Measurements from ENCODE around the gene ARID1B. TPM values are rescaled to one million over a fixed set of nuclear protein-coding genes. Genes with fewer than 3 reads are reported as not detected.

ARID1B gene
- total RNA-seq, 1 donor from 2014 or later, result 16.3 TPM

DNA sequence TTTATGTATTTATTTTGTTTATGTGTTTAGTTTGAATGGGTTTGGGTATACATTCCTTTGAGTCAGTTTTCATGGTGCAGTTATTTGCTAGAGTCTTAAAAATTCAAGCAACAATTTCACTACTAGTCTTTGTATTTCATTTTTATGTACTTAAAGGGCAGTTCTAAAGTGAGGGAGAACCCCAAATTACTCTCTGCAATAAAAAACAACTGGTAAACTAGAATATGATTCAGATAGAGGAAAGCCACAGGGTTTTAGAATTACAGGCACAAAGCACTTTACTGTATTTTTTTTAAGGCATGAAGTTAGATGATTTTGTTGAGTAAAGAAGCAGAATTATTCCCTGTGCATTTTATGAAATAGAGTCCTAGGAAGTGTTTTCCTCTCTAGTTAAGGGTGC is 183.3 kb downstream of the ARID1B start:
- no peak for FAIRE-seq
- no peak overlapping the region for H3K4me3 ChIP-seq (ENCODE audit: low read depth, low read length)
- TF ChIP-seq, protein P1, sequence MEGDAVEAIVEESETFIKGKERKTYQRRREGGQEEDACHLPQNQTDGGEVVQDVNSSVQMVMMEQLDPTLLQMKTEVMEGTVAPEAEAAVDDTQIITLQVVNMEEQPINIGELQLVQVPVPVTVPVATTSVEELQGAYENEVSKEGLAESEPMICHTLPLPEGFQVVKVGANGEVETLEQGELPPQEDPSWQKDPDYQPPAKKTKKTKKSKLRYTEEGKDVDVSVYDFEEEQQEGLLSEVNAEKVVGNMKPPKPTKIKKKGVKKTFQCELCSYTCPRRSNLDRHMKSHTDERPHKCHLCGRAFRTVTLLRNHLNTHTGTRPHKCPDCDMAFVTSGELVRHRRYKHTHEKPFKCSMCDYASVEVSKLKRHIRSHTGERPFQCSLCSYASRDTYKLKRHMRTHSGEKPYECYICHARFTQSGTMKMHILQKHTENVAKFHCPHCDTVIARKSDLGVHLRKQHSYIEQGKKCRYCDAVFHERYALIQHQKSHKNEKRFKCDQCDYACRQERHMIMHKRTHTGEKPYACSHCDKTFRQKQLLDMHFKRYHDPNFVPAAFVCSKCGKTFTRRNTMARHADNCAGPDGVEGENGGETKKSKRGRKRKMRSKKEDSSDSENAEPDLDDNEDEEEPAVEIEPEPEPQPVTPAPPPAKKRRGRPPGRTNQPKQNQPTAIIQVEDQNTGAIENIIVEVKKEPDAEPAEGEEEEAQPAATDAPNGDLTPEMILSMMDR (IDR thresholded peaks at IDR 0.05; ENCODE audit: insufficient read depth, low read length, severe bottlenecking), result no peak
- no peaks in the 10 kb centered on the region for H3K27me3 ChIP-seq (ENCODE audit: control insufficient read depth, insufficient read depth, low read length)
- H3K36me3 ChIP-seq (ENCODE audit: control insufficient read depth, insufficient read depth, low read length), result no peaks in the 10 kb centered on the region
- no peak for DNase-seq (ENCODE audit: low read depth)

DNA sequence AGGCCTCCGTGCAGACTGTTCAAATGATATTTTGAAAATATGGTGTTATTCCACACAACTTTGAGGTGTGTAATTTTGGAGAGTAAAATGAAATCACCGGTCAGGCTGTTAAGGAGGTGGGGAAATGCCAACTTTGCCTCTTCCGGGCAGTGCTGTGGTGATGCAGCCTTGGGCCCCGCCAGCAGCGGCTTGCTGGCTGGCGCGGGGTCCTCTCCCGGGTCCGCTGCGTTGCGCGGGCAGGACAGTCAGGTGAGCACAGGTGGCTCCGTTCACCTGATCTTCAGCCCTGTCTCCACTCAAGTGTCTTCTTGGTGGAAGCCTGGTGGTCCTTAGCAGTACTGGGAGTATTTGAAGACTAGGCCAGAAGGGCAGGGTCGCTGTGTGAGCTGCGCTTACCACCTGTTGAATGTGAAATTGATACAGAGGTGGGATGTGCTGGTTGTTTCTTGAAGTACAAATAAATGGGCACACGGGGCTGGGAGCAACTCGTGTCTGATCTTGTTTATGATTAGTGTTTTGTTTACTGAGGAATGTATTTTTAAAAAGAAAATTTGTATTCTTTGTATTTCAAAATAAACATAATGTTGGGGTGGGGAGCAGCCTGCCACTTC is 184.2 kb downstream of the ARID1B start:
- FAIRE-seq, result peak; percentile 23
- TF ChIP-seq, protein P1 (IDR thresholded peaks at IDR 0.05; ENCODE audit: insufficient read depth, low read length, severe bottlenecking), result no peak
- Histone ChIP-seq H3K36me3 (ENCODE audit: control insufficient read depth, insufficient read depth, low read length) (no peaks in the 10 kb centered on the region), H3K27me3 (ENCODE audit: control insufficient read depth, insufficient read depth, low read length) (no peaks in the 10 kb centered on the region), H3K4me3 (ENCODE audit: low read depth, low read length) (no peak overlapping the region)
- DNase-seq (ENCODE audit: low read depth), result no peak

DNA sequence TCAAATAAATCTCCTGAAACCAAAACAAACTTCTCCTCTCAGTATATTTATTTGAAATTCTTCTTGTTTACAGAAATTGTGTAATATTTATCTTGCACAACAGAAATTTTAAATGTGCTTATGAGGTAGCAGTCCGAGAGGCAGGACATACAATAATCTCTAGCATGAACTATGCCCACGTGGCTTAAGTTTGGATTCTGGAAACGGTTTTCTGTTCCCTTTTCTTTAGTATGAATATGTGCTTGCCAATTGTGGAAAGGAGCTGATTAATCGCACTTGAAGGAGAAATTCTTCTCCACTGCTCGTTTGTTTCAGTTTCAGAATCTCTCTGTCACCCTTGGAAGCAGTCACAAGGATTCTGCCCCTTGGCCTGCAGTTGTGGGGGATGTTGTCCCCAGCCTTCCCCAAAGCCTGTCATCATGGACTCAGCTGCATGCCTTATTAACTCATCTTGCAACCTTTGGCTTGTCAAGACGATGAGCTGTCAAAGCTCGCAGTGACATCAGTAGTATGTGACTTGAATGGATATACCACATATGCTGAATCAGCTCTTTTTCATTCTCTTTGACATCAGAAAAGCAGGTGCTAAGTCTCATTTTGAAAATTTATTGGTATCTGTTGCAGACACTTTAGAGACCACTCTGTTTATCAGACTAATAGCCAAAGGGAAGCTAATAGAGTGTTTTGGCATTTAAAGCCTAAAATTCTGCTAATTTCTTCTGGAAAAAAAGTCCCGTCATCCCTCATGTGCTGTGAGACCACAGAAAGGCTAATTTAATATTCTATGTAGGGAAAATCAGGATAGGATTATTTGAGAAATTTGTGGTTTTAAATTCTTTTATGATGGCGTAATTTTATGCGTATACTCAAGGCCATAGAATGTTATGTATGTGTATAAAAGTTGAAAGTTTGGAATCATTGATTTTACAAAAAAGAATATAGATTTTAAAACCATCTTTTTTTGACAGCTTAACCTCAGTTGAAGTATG is 186.8 kb downstream of the ARID1B start:
- H3K4me3 ChIP-seq (ENCODE audit: low read depth, low read length), result no peak overlapping the region
- DNase-seq (ENCODE audit: low read depth), result peak; percentile 67
- TF ChIP-seq, protein P1 (IDR thresholded peaks at IDR 0.05; ENCODE audit: insufficient read depth, low read length, severe bottlenecking), result no peak
- no peaks in the 10 kb centered on the region for H3K27me3 ChIP-seq (ENCODE audit: control insufficient read depth, insufficient read depth, low read length)
- H3K36me3 ChIP-seq (ENCODE audit: control insufficient read depth, insufficient read depth, low read length), result no peaks in the 10 kb centered on the region
- FAIRE-seq, result no peak

DNA sequence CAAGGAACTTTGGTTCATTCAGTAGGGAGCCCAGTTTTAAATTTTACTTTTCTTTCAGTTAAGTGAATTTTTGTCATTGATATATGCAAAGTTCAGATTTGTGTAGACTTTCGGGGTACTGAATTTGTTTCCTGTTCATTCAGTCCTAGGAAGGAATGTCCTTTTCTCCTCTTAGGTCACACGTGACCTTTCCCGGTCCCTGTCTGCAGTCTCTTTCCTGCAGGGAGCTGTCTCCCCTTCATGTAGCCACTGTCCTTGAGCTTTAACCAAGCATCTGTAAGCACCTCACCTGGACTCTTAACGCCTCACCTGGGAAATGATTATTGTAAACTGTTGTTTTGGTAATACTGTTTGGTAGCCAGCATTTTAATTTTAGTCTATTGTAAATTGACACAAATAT is 190.7 kb downstream of the ARID1B start:
- H3K4me3 ChIP-seq (ENCODE audit: low read depth, low read length), result no peak overlapping the region
- FAIRE-seq, result no peak
- TF ChIP-seq, protein P1 (IDR thresholded peaks at IDR 0.05; ENCODE audit: insufficient read depth, low read length, severe bottlenecking), result no peak
- no peaks in the 10 kb centered on the region for H3K27me3 ChIP-seq (ENCODE audit: control insufficient read depth, insufficient read depth, low read length)
- H3K36me3 ChIP-seq (ENCODE audit: control insufficient read depth, insufficient read depth, low read length), result no peaks in the 10 kb centered on the region
- DNase-seq (ENCODE audit: low read depth), result no peak

DNA sequence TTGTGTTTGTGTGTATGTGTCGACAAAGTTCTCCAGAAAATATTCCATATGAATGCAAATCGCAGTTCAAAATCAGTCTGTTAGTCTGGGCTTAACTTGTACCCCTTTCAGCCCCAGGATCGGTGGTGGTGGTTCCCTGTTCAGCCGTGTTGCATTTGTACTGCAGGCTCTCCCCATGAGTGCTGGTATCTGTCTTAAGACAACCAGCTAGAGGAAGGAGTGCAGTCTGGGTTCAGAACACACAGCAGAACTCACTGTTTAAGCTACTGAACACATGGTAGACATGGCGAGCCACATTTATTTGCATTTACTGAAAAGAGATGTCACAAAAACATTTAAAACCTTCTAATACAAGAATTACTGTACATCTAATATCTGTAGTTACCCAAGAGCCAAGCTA is 192.1 kb downstream of the ARID1B start:
- Histone ChIP-seq H3K27me3 (ENCODE audit: control insufficient read depth, insufficient read depth, low read length) (no peaks in the 10 kb centered on the region), H3K36me3 (ENCODE audit: control insufficient read depth, insufficient read depth, low read length) (no peaks in the 10 kb centered on the region), H3K4me3 (ENCODE audit: low read depth, low read length) (no peak overlapping the region)
- FAIRE-seq (no peak), DNase-seq (ENCODE audit: low read depth) (no peak)
- TF ChIP-seq, protein P1 (IDR thresholded peaks at IDR 0.05; ENCODE audit: insufficient read depth, low read length, severe bottlenecking), result no peak
